GM12878 (cell line): Measurements from ENCODE around the gene ERBB3. TPM values are rescaled to one million over a fixed set of nuclear protein-coding genes. Genes with fewer than 3 reads are reported as not detected.

Experiments used
- ATAC-seq: fragments of 200-7000 bp; cut with Tn5 transposase; 3 replicates; pipeline ENCODE4 v1.9.1; 2020; ENCODE audit warnings: mild to moderate bottlenecking, moderate library complexity
- BruUV-seq: library from RNA; stranded (reverse); fragments of 400-500 nt; replicated peaks from 2 replicates; lab custom pipeline; 2021; lab: Mats Ljungman, UMichigan
- CTCF ChIA-PET: fragments of 300-600 bp; sonication (Branson Sonifier 250); formaldehyde crosslinking; extraction: SDS; loops from one replicate; lab custom pipeline; 2021; ENCODE audit warnings: inconsistent platforms; lab: Yijun Ruan, JAX
- POLR2A ChIA-PET: fragments of 350-600 bp; formaldehyde crosslinking; extraction: SDS; loops from one replicate; lab custom pipeline; 2021; ENCODE audit warnings: inconsistent platforms; lab: Charles Lee
- RAD21 ChIA-PET: fragments of 300-600 bp; sonication (Branson Sonifier 250); formaldehyde crosslinking; loops from one replicate; lab custom pipeline; 2023; ENCODE audit warnings: antibody characterized with exemption; ENCODE audit not compliant: unreplicated experiment; lab: Charles Lee
- SMC1A ChIA-PET: fragments of 300-600 bp; sonication (Branson Sonifier 250); formaldehyde crosslinking; loops from one replicate; lab custom pipeline; 2023; ENCODE audit not compliant: unreplicated experiment, uncharacterized antibody; lab: Charles Lee
- DNase-seq: peaks from one replicate; pipeline ENCODE4 v3.0.0-alpha.2; 2011; ENCODE audit warnings: low read depth, low spot score
- FAIRE-seq: peaks from 3 replicates; lab custom pipeline; 2011; peaks lifted over from hg19 to GRCh38; lab: Jason Lieb, UNC
- H2AFZ ChIP-seq: 2 replicates; pipeline ENCODE4 v1.6.0; 2011; ENCODE audit warnings: low read depth, low read length, control low read depth; ENCODE audit not compliant: control insufficient read depth
- H3K27ac ChIP-seq: 2 replicates; pipeline ENCODE4 v1.5.1; 2011; ENCODE audit warnings: control low read depth; ENCODE audit not compliant: control insufficient read depth, insufficient read depth
- H3K27me3 ChIP-seq, 2 experiments: replicated peaks in 1 of 2; 2 replicates each; pipeline versions ENCODE4 v1.6.0 to v1.6.1; 2011; ENCODE audit warnings: low read length in 1 of 2; ENCODE audit not compliant: control insufficient read depth in 2 of 2, insufficient read depth in 2 of 2
- H3K36me3 ChIP-seq, 2 experiments: 2 replicates each; pipeline ENCODE4 v1.5.1; 2011; ENCODE audit warnings: low read length in 1 of 2; ENCODE audit not compliant: control insufficient read depth in 2 of 2, insufficient read depth in 2 of 2
- H3K4me1 ChIP-seq: 2 replicates; pipeline ENCODE4 v1.6.1; 2011; ENCODE audit warnings: mild to moderate bottlenecking, low read length, moderate library complexity, mixed read lengths; ENCODE audit not compliant: control insufficient read depth, insufficient read depth
- H3K4me2 ChIP-seq: 2 replicates; pipeline ENCODE4 v1.6.0; 2011; ENCODE audit warnings: control low read depth; ENCODE audit not compliant: control insufficient read depth, insufficient read depth
- H3K4me3 ChIP-seq: fragments of 200-600 bp; sonication (generic); 2 replicates; pipeline ENCODE4 v1.5.1; 2016
- H3K79me2 ChIP-seq: 2 replicates; pipeline ENCODE4 v1.6.0; 2011; ENCODE audit warnings: low read length; ENCODE audit not compliant: control insufficient read depth, insufficient read depth
- H3K9ac ChIP-seq: 2 replicates; pipeline ENCODE4 v1.8.0; 2011; ENCODE audit warnings: low read length, control low read depth, mixed read lengths; ENCODE audit not compliant: control insufficient read depth, insufficient read depth
- H3K9me3 ChIP-seq: replicated peaks from 3 replicates; pipeline ENCODE4 v1.5.1; 2011; ENCODE audit warnings: mild to moderate bottlenecking, low read length; ENCODE audit not compliant: control insufficient read depth, insufficient read depth
- H4K20me1 ChIP-seq: 2 replicates; pipeline ENCODE4 v1.6.0; 2011; ENCODE audit not compliant: control insufficient read depth, insufficient read depth
- BRCA1 ChIP-seq: IDR thresholded peaks from 2 replicates; pipeline ENCODE4 v1.6.1; 2011; ENCODE audit warnings: low read depth, low read length, improper control_type of control experiment
- EP300 ChIP-seq, 2 experiments: fragments of 150-350 bp in 1 of 2; IDR thresholded peaks; 2 replicates each; pipeline ENCODE4 v1.6.1; 2011 to 2012; ENCODE audit warnings: low read depth in 2 of 2, low read length in 2 of 2, borderline replicate concordance in 1 of 2, improper control_type of control experiment in 1 of 2, inconsistent platforms in 1 of 2; ENCODE audit not compliant: control insufficient read depth in 1 of 2
- GATAD2B ChIP-seq: fragments of 450-650 bp; conservative IDR thresholded peaks from 2 replicates; pipeline ENCODE4 v1.6.1; 2017; ENCODE audit warnings: low read depth, mild to moderate bottlenecking, moderate library complexity
- HCFC1 ChIP-seq: fragments of 150-350 bp; IDR thresholded peaks from 2 replicates; pipeline ENCODE4 v1.6.1; 2014; ENCODE audit warnings: low read length
- NBN ChIP-seq: fragments of 450-650 bp; IDR thresholded peaks from 2 replicates; pipeline ENCODE4 v1.6.1; 2016
- PRDM15 ChIP-seq: fragments of 450-650 bp; formaldehyde crosslinking; IDR thresholded peaks from 2 replicates; pipeline ENCODE4 v1.4.0; 2020; ENCODE audit warnings: mild to moderate bottlenecking, moderate library complexity
- RAD21 ChIP-seq: IDR thresholded peaks from 2 replicates; pipeline ENCODE4 v1.6.1; 2011; ENCODE audit warnings: mild to moderate bottlenecking, low read depth, low read length, moderate library complexity; ENCODE audit not compliant: insufficient read depth
- SMAD1 ChIP-seq: fragments of 450-650 bp; IDR thresholded peaks from 2 replicates; pipeline ENCODE4 v1.6.1; 2018; ENCODE audit warnings: mild to moderate bottlenecking, low read depth; ENCODE audit not compliant: partially characterized antibody
- TARDBP ChIP-seq: IDR thresholded peaks from 2 replicates; pipeline ENCODE4 v1.6.1; 2016; ENCODE audit warnings: borderline replicate concordance
- ZBTB33 ChIP-seq: fragments of 450-650 bp; IDR thresholded peaks from 2 replicates; pipeline ENCODE4 v1.6.1; 2017; ENCODE audit warnings: mild to moderate bottlenecking
- ZNF622 ChIP-seq: fragments of 450-650 bp; IDR thresholded peaks from 2 replicates; pipeline ENCODE4 v1.6.1; 2017; ENCODE audit warnings: mild to moderate bottlenecking, inconsistent platforms
- ZNF687 ChIP-seq: fragments of 450-650 bp; IDR thresholded peaks from 2 replicates; pipeline ENCODE4 v1.6.1; 2017; ENCODE audit warnings: mild to moderate bottlenecking, moderate library complexity
- WGBS: methylation state at CpG from one replicate; pipeline ENCODE4 v1.1.6; 2016; ENCODE audit warnings: low lambda C conversion rate; ENCODE audit not compliant: insufficient replicate concordance, insufficient coverage; ENCODE audit errors: missing lambda C conversion rate; 5-methylcytosine and 5-hydroxymethylcytosine counted together
- in situ Hi-C: fragments of 300-500 bp; cut with MboI; formaldehyde crosslinking; loops from 9 replicates; pipeline ENCODE4 v1.14.3; 2018; ENCODE audit warnings: mixed read lengths
- intact Hi-C: fragments of 100-400 bp; cut with micrococcal nuclease; formaldehyde crosslinking; loops from one replicate; pipeline ENCODE4 v1.14.2; 2022; ENCODE audit not compliant: unreplicated experiment
- polyA plus RNA-seq, 11 experiments: library from polyadenylated mRNA; depleted of rRNA in 4 of 11; unstranded in 6 of 11; stranded (reverse) in 5 of 11; fragments of >200 nt; fragmentation: Nextera tagmentation in 4 of 11; fragmentation: Illumina TruSeq in 1 of 11; extraction: Ambion mirVana in 4 of 11; extraction: Trizol in 1 of 11; gene quantifications; 1 replicate in 1 of 11; 2 replicates in 10 of 11; pipeline versions ENCODE4 v1.2.1 to v1.2.3, GENCODE V29; 2011 to 2016; ENCODE audit warnings: inconsistent platforms in 2 of 11, missing spikeins in 2 of 11, low read depth in 1 of 11
- total RNA-seq, 4 experiments: library from RNA; depleted of rRNA in 3 of 4; stranded (reverse); fragments of >200 nt in 3 of 4; fragmentation: Illumina TruSeq in 1 of 4; extraction: Trizol in 1 of 4; gene quantifications; 2 replicates each; pipeline versions ENCODE4 v1.2.1 to v1.2.3, GENCODE V29; 2013 to 2021

Gene ERBB3
- total and polyA plus RNA-seq, 10 of the 15 experiments (the other 5 are each of a cell fraction or from before 2014, with no cell fraction given), result 0.03 to 0.72 (median 0.04) TPM; not detected in 5

- no peak overlapping the region for H3K27ac ChIP-seq
- no peaks in the 10 kb centered on the region for H3K9me3 ChIP-seq
- ChIA-PET SMC1A (no interaction called here), CTCF (interaction anchor here (0.5 to 2.0 kb wide), 6 partner anchors 18 to 104 kb away, joined by 3 to 6 read pairs (median 4); partner anchors contain the start of gene SMARCC2), POLR2A (interaction anchor here (0.9 kb wide), 1 partner anchor 352 kb away, joined by 3 read pairs; no protein-coding TSS in a partner anchor), RAD21 (interaction anchor here (1.0 kb wide), 1 partner anchor 33 kb away, joined by 3 read pairs; no protein-coding TSS in a partner anchor)
- H3K4me3 ChIP-seq, result no peak overlapping the region
- H3K9ac ChIP-seq, result no peak overlapping the region
- FAIRE-seq, result no peak
- no peaks in the 10 kb centered on the region for H4K20me1 ChIP-seq
- WGBS, result 81% methylated on average over 3 of the region's 3 CpGs
- BruUV-seq, result no TSS peak
- DNase-seq, result no peak
- no peak overlapping the region for H3K4me2 ChIP-seq
- no peaks in the 10 kb centered on the region for H3K4me1 ChIP-seq
- intact Hi-C loops (no loop called here), in situ Hi-C loops (no loop called here)
- H2AFZ ChIP-seq, result no peak overlapping the region
- H3K79me2 ChIP-seq, result no peaks in the 10 kb centered on the region
- no peaks in the 10 kb centered on the region for H3K36me3 ChIP-seq
- H3K27me3 ChIP-seq, result peaks cover 3 to 4% of the 10 kb centered on the region in 2 experiments; a peak in 3 of 4 replicates
- no peak for ATAC-seq
- TF ChIP-seq RAD21 (no peak), SMAD1 (no peak), NBN (no peak), ZNF687 (no peak), PRDM15 (CRISPR knock-in tag) (no peak), ZBTB33 (no peak), ZNF622 (no peak), GATAD2B (no peak), HCFC1 (no peak), BRCA1 (no peak), EP300 (IDR thresholded peaks at IDR 0.05; ENCODE audit: borderline replicate concordance in 1 of 2, control insufficient read depth in 1 of 2, low read depth in 2 of 2, low read length in 2 of 2) (no peak), TARDBP (no peak)
These were observed 6.1 kb downstream of the ERBB3 start for GRCh38 chr12:56086096-56086495.
